GM23338 (cell line): Measurements from ENCODE around the gene HNRNPL. TPM values are rescaled to one million over a fixed set of nuclear protein-coding genes. Genes with fewer than 3 reads are reported as not detected.

Experiments
- ATAC-seq: fragments of 200-7000 bp; cut with Tn5 transposase; 3 replicates; pipeline ENCODE4 v1.9.1; 2020
- DNase-seq: peaks from one replicate; pipeline ENCODE4 v3.0.0-alpha.2; 2015; ENCODE audit warnings: low spot score
- H2AFZ ChIP-seq: fragments of 200-600 bp; sonication (generic); 2 replicates; pipeline ENCODE4 v1.8.0; 2016; ENCODE audit warnings: antibody characterized with exemption, mild to moderate bottlenecking, moderate library complexity
- H3F3A ChIP-seq: fragments of 200-600 bp; sonication (generic); replicated peaks from 2 replicates; pipeline ENCODE4 v1.8.0; 2017; ENCODE audit warnings: antibody characterized with exemption, mixed run types, low read depth
- H3K27ac ChIP-seq: fragments of 200-600 bp; sonication (generic); 2 replicates; pipeline ENCODE4 v1.6.1; 2016; ENCODE audit warnings: low read depth
- H3K27me3 ChIP-seq: fragments of 200-600 bp; sonication (generic); 2 replicates; pipeline ENCODE4 v1.8.0; 2016; ENCODE audit warnings: mild to moderate bottlenecking, mixed run types, moderate library complexity; ENCODE audit not compliant: insufficient read depth
- H3K36me3 ChIP-seq: fragments of 200-600 bp; sonication (generic); 2 replicates; pipeline ENCODE4 v1.8.0; 2016; ENCODE audit warnings: mild to moderate bottlenecking; ENCODE audit not compliant: insufficient read depth
- H3K4me1 ChIP-seq: fragments of 200-600 bp; sonication (generic); 2 replicates; pipeline ENCODE4 v1.8.0; 2016; ENCODE audit warnings: mild to moderate bottlenecking, moderate library complexity; ENCODE audit not compliant: insufficient read depth
- H3K4me2 ChIP-seq: fragments of 200-600 bp; sonication (generic); 2 replicates; pipeline ENCODE4 v1.7.1; 2017; ENCODE audit warnings: mixed run types
- H3K4me3 ChIP-seq: fragments of 200-600 bp; sonication (generic); 2 replicates; pipeline ENCODE4 v1.6.1; 2016; ENCODE audit warnings: mixed run types
- H3K79me2 ChIP-seq: fragments of 200-600 bp; sonication (generic); replicated peaks from 2 replicates; pipeline ENCODE4 v1.8.0; 2017; ENCODE audit warnings: mild to moderate bottlenecking; ENCODE audit not compliant: insufficient read depth
- H3K9me2 ChIP-seq: fragments of 200-600 bp; sonication (generic); 2 replicates; pipeline ENCODE4 v1.8.0; 2017; ENCODE audit not compliant: insufficient read depth
- H4K20me1 ChIP-seq: fragments of 200-600 bp; sonication (generic); replicated peaks from 2 replicates; pipeline ENCODE4 v1.8.0; 2017; ENCODE audit warnings: mild to moderate bottlenecking; ENCODE audit not compliant: insufficient read depth
- H3K27ac Mint-ChIP-seq: 2 replicates; pipeline ENCODE4 v1.8.0; 2020; ENCODE audit warnings: inconsistent platforms, mild to moderate bottlenecking, moderate library complexity, mixed read lengths
- H3K27me3 Mint-ChIP-seq: 3 replicates; pipeline ENCODE4 v1.8.0; 2022; ENCODE audit warnings: low read depth, mild to moderate bottlenecking, moderate library complexity, mixed read lengths, inconsistent platforms; ENCODE audit not compliant: insufficient read depth, poor library complexity
- H3K36me3 Mint-ChIP-seq: 3 replicates; pipeline ENCODE4 v1.8.0; 2021; ENCODE audit warnings: low read depth, mild to moderate bottlenecking, inconsistent platforms, moderate library complexity, mixed read lengths
- H3K4me1 Mint-ChIP-seq: 3 replicates; pipeline ENCODE4 v1.8.0; 2020; ENCODE audit warnings: mild to moderate bottlenecking, inconsistent platforms, mixed read lengths
- H3K4me3 Mint-ChIP-seq: 3 replicates; pipeline ENCODE4 v1.8.0; 2021; ENCODE audit warnings: moderate library complexity, mild to moderate bottlenecking, inconsistent platforms, mixed read lengths
- H3K9me3 Mint-ChIP-seq: 3 replicates; pipeline ENCODE4 v1.8.0; 2020; ENCODE audit warnings: moderate library complexity, mild to moderate bottlenecking, inconsistent platforms, mixed read lengths
- CTCF ChIP-seq, 2 experiments: fragments of 200-600 bp in 1 of 2; sonication (generic) in 1 of 2; conservative IDR thresholded peaks; 2 replicates each; pipeline versions ENCODE4 v1.5.1 to v1.6.1; 2016 to 2017; ENCODE audit warnings: antibody characterized with exemption in 2 of 2, low read depth in 2 of 2, mild to moderate bottlenecking in 2 of 2, moderate library complexity in 1 of 2
- NANOG ChIP-seq: IDR thresholded peaks from 2 replicates; pipeline ENCODE4 v1.6.1; 2016; ENCODE audit warnings: antibody characterized with exemption, borderline replicate concordance
- POLR2AphosphoS5 ChIP-seq: IDR thresholded peaks from 2 replicates; pipeline ENCODE4 v1.6.1; 2016; ENCODE audit warnings: antibody characterized with exemption, low read depth
- REST ChIP-seq: IDR thresholded peaks from one replicate; pipeline ENCODE4 v1.6.1; 2018; ENCODE audit warnings: antibody characterized with exemption; ENCODE audit not compliant: unreplicated experiment
- STAT1 ChIP-seq: IDR thresholded peaks from one replicate; pipeline ENCODE4 v1.6.1; 2016; ENCODE audit warnings: antibody characterized with exemption; ENCODE audit not compliant: unreplicated experiment
- ZNF331 ChIP-seq: fragments of 250-450 bp; sonication (Bioruptor Pico); IDR thresholded peaks from 2 replicates; pipeline ENCODE4 v1.5.0; 2020; ENCODE audit warnings: low read depth, mild to moderate bottlenecking, moderate library complexity
- polyA plus RNA-seq: library from polyadenylated mRNA; unstranded; fragments of >200 nt; fragmentation: Nextera tagmentation; extraction: Ambion mirVana; gene quantifications from 2 replicates; pipeline ENCODE4 v1.2.1, GENCODE V29; 2016
- total RNA-seq: library from RNA; depleted of rRNA; stranded (reverse); fragments of >200 nt; shearing (Covaris generic); gene quantifications from 2 replicates; pipeline ENCODE4 v1.2.3, GENCODE V29; 2014
- TF ChIP-seq, protein P1 (sequence below): fragments of 250-450 bp; sonication (Bioruptor Pico); IDR thresholded peaks from 2 replicates; pipeline ENCODE4 v1.5.0; 2020; ENCODE audit warnings: mild to moderate bottlenecking, moderate library complexity
- TF ChIP-seq, protein P2 (sequence below): IDR thresholded peaks from 2 replicates; pipeline ENCODE4 v1.6.1; 2016; ENCODE audit warnings: antibody characterized with exemption

HNRNPL gene
- total and polyA plus RNA-seq, 2 experiments from 2014 or later, result 580 to 664 TPM

DNA sequence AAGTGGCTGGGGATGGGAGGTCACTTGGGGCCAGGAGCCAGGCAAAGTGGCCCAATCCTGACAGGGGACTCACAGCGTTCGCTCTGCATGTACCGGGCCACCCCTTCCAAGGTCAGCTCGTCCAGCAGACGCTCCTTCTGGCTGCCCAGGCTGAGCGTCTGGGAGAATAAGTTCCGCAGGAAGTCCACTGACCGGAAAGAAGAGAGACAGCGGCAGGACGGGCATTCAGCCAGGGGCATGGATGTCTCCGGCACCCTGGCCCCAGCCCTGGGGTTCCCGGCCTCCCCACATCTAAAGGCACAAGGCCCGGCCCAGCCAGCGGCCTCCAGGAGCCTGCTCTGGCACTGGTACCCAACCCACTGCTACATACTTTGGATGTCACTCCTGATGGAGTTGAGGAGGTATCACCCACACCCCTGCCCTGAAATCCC is 43.6 kb upstream of the HNRNPL start:
- H3K27ac ChIP-seq, result no peak overlapping the region
- H3K4me3 ChIP-seq, result no peak overlapping the region
- Mint-ChIP-seq H3K4me3 (no peak overlapping the region), H3K36me3 (0 out of 3 replicates have a peak, but pooled peaks cover 3% of the 10 kb centered on the region), H3K27me3 (peaks cover 3% of the 10 kb centered on the region), H3K27ac (no peak overlapping the region), H3K4me1 (peaks cover 3% of the 10 kb centered on the region; the same call in 2 of the 3 replicates), H3K9me3 (no peaks in the 10 kb centered on the region; the same call in 2 of the 3 replicates)
- DNase-seq (no peak), ATAC-seq (no peak)
- no peak overlapping the region for H3K4me2 ChIP-seq
- no peaks in the 10 kb centered on the region for H3K9me2 ChIP-seq
- H3K27me3 ChIP-seq, result peaks cover 2% of the 10 kb centered on the region
- no peak overlapping the region for H2AFZ ChIP-seq
- H4K20me1 ChIP-seq, result no peaks in the 10 kb centered on the region
- H3K79me2 ChIP-seq, result no peaks in the 10 kb centered on the region
- no peaks in the 10 kb centered on the region for H3K36me3 ChIP-seq
- H3K4me1 ChIP-seq, result peaks cover 1% of the 10 kb centered on the region; the same call in 1 of the 2 replicates
- no peaks in the 10 kb centered on the region for H3F3A ChIP-seq
- TF ChIP-seq, protein P1, sequence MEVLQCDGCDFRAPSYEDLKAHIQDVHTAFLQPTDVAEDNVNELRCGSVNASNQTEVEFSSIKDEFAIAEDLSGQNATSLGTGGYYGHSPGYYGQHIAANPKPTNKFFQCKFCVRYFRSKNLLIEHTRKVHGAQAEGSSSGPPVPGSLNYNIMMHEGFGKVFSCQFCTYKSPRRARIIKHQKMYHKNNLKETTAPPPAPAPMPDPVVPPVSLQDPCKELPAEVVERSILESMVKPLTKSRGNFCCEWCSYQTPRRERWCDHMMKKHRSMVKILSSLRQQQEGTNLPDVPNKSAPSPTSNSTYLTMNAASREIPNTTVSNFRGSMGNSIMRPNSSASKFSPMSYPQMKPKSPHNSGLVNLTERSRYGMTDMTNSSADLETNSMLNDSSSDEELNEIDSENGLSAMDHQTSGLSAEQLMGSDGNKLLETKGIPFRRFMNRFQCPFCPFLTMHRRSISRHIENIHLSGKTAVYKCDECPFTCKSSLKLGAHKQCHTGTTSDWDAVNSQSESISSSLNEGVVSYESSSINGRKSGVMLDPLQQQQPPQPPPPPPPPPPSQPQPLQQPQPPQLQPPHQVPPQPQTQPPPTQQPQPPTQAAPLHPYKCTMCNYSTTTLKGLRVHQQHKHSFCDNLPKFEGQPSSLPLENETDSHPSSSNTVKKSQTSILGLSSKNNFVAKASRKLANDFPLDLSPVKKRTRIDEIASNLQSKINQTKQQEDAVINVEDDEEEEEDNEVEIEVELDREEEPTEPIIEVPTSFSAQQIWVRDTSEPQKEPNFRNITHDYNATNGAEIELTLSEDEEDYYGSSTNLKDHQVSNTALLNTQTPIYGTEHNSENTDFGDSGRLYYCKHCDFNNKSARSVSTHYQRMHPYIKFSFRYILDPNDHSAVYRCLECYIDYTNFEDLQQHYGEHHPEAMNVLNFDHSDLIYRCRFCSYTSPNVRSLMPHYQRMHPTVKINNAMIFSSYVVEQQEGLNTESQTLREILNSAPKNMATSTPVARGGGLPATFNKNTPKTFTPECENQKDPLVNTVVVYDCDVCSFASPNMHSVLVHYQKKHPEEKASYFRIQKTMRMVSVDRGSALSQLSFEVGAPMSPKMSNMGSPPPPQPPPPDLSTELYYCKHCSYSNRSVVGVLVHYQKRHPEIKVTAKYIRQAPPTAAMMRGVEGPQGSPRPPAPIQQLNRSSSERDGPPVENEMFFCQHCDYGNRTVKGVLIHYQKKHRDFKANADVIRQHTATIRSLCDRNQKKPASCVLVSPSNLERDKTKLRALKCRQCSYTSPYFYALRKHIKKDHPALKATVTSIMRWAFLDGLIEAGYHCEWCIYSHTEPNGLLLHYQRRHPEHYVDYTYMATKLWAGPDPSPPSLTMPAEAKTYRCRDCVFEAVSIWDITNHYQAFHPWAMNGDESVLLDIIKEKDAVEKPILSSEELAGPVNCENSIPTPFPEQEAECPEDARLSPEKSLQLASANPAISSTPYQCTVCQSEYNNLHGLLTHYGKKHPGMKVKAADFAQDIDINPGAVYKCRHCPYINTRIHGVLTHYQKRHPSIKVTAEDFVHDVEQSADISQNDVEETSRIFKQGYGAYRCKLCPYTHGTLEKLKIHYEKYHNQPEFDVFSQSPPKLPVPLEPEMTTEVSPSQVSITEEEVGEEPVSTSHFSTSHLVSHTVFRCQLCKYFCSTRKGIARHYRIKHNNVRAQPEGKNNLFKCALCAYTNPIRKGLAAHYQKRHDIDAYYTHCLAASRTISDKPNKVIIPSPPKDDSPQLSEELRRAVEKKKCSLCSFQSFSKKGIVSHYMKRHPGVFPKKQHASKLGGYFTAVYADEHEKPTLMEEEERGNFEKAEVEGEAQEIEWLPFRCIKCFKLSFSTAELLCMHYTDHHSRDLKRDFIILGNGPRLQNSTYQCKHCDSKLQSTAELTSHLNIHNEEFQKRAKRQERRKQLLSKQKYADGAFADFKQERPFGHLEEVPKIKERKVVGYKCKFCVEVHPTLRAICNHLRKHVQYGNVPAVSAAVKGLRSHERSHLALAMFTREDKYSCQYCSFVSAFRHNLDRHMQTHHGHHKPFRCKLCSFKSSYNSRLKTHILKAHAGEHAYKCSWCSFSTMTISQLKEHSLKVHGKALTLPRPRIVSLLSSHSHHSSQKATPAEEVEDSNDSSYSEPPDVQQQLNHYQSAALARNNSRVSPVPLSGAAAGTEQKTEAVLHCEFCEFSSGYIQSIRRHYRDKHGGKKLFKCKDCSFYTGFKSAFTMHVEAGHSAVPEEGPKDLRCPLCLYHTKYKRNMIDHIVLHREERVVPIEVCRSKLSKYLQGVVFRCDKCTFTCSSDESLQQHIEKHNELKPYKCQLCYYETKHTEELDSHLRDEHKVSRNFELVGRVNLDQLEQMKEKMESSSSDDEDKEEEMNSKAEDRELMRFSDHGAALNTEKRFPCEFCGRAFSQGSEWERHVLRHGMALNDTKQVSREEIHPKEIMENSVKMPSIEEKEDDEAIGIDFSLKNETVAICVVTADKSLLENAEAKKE (CRISPR knock-in tag), result no peak
- no peak for TF ChIP-seq REST
- TF ChIP-seq STAT1, result no peak
- no peak for TF ChIP-seq ZNF331 (CRISPR knock-in tag)
- TF ChIP-seq NANOG, result no peak
- no peak for TF ChIP-seq POLR2AphosphoS5
- TF ChIP-seq, protein P2, sequence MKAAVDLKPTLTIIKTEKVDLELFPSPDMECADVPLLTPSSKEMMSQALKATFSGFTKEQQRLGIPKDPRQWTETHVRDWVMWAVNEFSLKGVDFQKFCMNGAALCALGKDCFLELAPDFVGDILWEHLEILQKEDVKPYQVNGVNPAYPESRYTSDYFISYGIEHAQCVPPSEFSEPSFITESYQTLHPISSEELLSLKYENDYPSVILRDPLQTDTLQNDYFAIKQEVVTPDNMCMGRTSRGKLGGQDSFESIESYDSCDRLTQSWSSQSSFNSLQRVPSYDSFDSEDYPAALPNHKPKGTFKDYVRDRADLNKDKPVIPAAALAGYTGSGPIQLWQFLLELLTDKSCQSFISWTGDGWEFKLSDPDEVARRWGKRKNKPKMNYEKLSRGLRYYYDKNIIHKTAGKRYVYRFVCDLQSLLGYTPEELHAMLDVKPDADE, result no peak
- no peak for TF ChIP-seq CTCF (conservative IDR thresholded peaks at IDR 0.05; ENCODE audit: low read depth in 2 of 2)
